Endothelial cell of umbilical vein (primary cell): ENCODE measurements around the gene TMEM139. TPM values are rescaled to one million over a fixed set of nuclear protein-coding genes. Genes with fewer than 3 reads are reported as not detected.

ENCODE experiments used
- BruUV-seq: library from RNA; stranded (reverse); fragments of 400-500 nt; replicated peaks from 2 replicates; lab custom pipeline; 2021; lab: Mats Ljungman, UMichigan
- CTCF ChIA-PET: fragments of 300-600, 350-600 bp; sonication (Branson Sonifier 250); formaldehyde crosslinking; loops from one replicate; lab custom pipeline; 2021; ENCODE audit warnings: antibody characterized with exemption, inconsistent platforms; lab: Charles Lee
- POLR2A ChIA-PET: fragments of 300-600, 350-600 bp; sonication (Branson Sonifier 250); formaldehyde crosslinking; loops from one replicate; lab custom pipeline; 2021; ENCODE audit warnings: antibody characterized with exemption, inconsistent platforms; lab: Charles Lee
- DNase-seq: peaks from one replicate; pipeline ENCODE4 v3.0.0-alpha.2; 2011; ENCODE audit warnings: low read depth, low spot score
- FAIRE-seq: peaks from 2 replicates; lab custom pipeline; 2011; peaks lifted over from hg19 to GRCh38; lab: Jason Lieb, UNC
- H2AFZ ChIP-seq: 2 replicates; pipeline ENCODE4 v1.6.0; 2012; ENCODE audit warnings: low read depth, low read length, control low read depth, inconsistent platforms
- H3K27ac ChIP-seq: 2 replicates; pipeline ENCODE4 v1.5.1; 2011; ENCODE audit warnings: low read depth, mild to moderate bottlenecking, control low read depth, low read length, moderate library complexity; ENCODE audit not compliant: insufficient read depth
- H3K27me3 ChIP-seq, 2 experiments: 2 replicates each; pipeline versions ENCODE4 v1.6.0 to v1.6.1; 2011; ENCODE audit warnings: low read length in 2 of 2, mixed read lengths in 1 of 2; ENCODE audit not compliant: control insufficient read depth in 2 of 2, insufficient read depth in 2 of 2
- H3K36me3 ChIP-seq, 2 experiments: 2 replicates in 1 of 2; 3 replicates in 1 of 2; pipeline ENCODE4 v1.5.1; 2011; ENCODE audit warnings: low read length in 2 of 2, mild to moderate bottlenecking in 1 of 2, moderate library complexity in 1 of 2; ENCODE audit not compliant: control insufficient read depth in 2 of 2, insufficient read depth in 2 of 2; ENCODE audit errors: extremely low read depth in 1 of 2
- H3K4me1 ChIP-seq: 3 replicates; pipeline ENCODE4 v1.5.1; 2011; ENCODE audit warnings: mild to moderate bottlenecking, low read length; ENCODE audit not compliant: control insufficient read depth, insufficient read depth; ENCODE audit errors: extremely low read depth
- H3K4me2 ChIP-seq: 2 replicates; pipeline ENCODE4 v1.6.1; 2011; ENCODE audit warnings: low read length, control low read depth, mixed read lengths; ENCODE audit not compliant: insufficient read depth
- H3K4me3 ChIP-seq, 3 experiments: fragments of 200-600 bp in 1 of 3; sonication (generic), shearing (Covaris generic) in 1 of 3; replicated peaks in 1 of 3; 2 replicates each; pipeline ENCODE4 v1.5.1; 2011 to 2016; ENCODE audit warnings: control low read depth in 3 of 3, low read length in 3 of 3, mild to moderate bottlenecking in 2 of 3, inconsistent platforms in 1 of 3, low read depth in 1 of 3, moderate library complexity in 1 of 3; ENCODE audit not compliant: insufficient read depth in 1 of 3
- H3K79me2 ChIP-seq: 2 replicates; pipeline ENCODE4 v1.6.0; 2012; ENCODE audit warnings: low read length, inconsistent platforms; ENCODE audit not compliant: control insufficient read depth, insufficient read depth
- H3K9ac ChIP-seq: replicated peaks from 2 replicates; pipeline ENCODE3; 2011; ENCODE audit warnings: low read length, control low read depth; ENCODE audit not compliant: insufficient read depth; ENCODE audit errors: extremely low read depth
- H3K9me1 ChIP-seq: replicated peaks from 3 replicates; pipeline ENCODE4 v1.6.0; 2011; ENCODE audit warnings: mild to moderate bottlenecking, low read length; ENCODE audit not compliant: control insufficient read depth, insufficient read depth; ENCODE audit errors: extremely low read depth
- H3K9me3 ChIP-seq: replicated peaks from 2 replicates; pipeline ENCODE4 v1.5.1; 2012; ENCODE audit warnings: low read length, inconsistent platforms; ENCODE audit not compliant: control insufficient read depth, insufficient read depth
- H4K20me1 ChIP-seq: replicated peaks from 2 replicates; pipeline ENCODE3; 2011; ENCODE audit warnings: mild to moderate bottlenecking, low read length; ENCODE audit not compliant: control insufficient read depth, insufficient read depth; ENCODE audit errors: extremely low read depth
- EZH2 ChIP-seq: IDR thresholded peaks from 2 replicates; pipeline ENCODE4 v1.6.1; 2012; ENCODE audit warnings: borderline replicate concordance, low read depth, mild to moderate bottlenecking, moderate library complexity, low read length, inconsistent platforms; ENCODE audit not compliant: severe bottlenecking
- FOS ChIP-seq: IDR thresholded peaks from 2 replicates; pipeline ENCODE4 v1.6.1; 2011; ENCODE audit warnings: mild to moderate bottlenecking, low read length, moderate library complexity, borderline replicate concordance; ENCODE audit not compliant: insufficient read depth
- GATA2 ChIP-seq: IDR thresholded peaks from 2 replicates; pipeline ENCODE4 v1.7.0; 2011; ENCODE audit warnings: low read depth, mild to moderate bottlenecking, moderate library complexity, mixed read lengths, low read length; ENCODE audit not compliant: insufficient read length, insufficient read depth
- JUN ChIP-seq: IDR thresholded peaks from 2 replicates; pipeline ENCODE4 v1.6.1; 2011; ENCODE audit warnings: borderline replicate concordance, low read depth; ENCODE audit not compliant: insufficient read length, insufficient read depth
- MYC ChIP-seq: IDR thresholded peaks from one replicate; pipeline ENCODE4 v1.6.1; 2011; ENCODE audit warnings: mild to moderate bottlenecking, low read depth, low read length
- POLR2A ChIP-seq: IDR thresholded peaks from 2 replicates; pipeline ENCODE4 v1.6.1; 2012; ENCODE audit warnings: low read depth, mild to moderate bottlenecking, control low read depth, low read length
- POLR2AphosphoS5 ChIP-seq: IDR thresholded peaks from 2 replicates; pipeline ENCODE4 v1.6.1; 2012; ENCODE audit warnings: low read depth, mild to moderate bottlenecking, control low read depth, low read length, moderate library complexity; ENCODE audit not compliant: insufficient read depth
- dilution Hi-C: fragments of 300-500 bp; cut with MboI; formaldehyde crosslinking; loops from one replicate; pipeline ENCODE4 v1.15.0; 2019; ENCODE audit warnings: low sequenced_read_pairs; ENCODE audit not compliant: extremely low pct_ligation_motif_present
- intact Hi-C: fragments of 100-400 bp; cut with micrococcal nuclease; formaldehyde crosslinking; loops from one replicate; pipeline ENCODE4 v1.10.0; 2022
- polyA plus RNA-seq, 4 experiments: library from polyadenylated mRNA; depleted of rRNA in 3 of 4; stranded (reverse) in 3 of 4; unstranded in 1 of 4; fragments of >200 nt; gene quantifications; 2 replicates each; pipeline versions ENCODE4 v1.2.1 to v1.2.3, GENCODE V29; 2011 to 2012; ENCODE audit warnings: missing spikeins in 1 of 4
- total RNA-seq: library from RNA; stranded (reverse); gene quantifications from 2 replicates; pipeline ENCODE4 v1.2.3, GENCODE V29; 2021
- TF ChIP-seq, protein P1 (sequence below), 2 donors: IDR thresholded peaks; 1 replicate in 1 of 2; 2 replicates in 1 of 2; pipeline ENCODE4 v1.5.1; 2011; ENCODE audit warnings: low read length in 2 of 2, mild to moderate bottlenecking in 2 of 2, moderate library complexity in 2 of 2, control low read depth in 1 of 2, inconsistent platforms in 1 of 2, low read depth in 1 of 2; ENCODE audit not compliant: insufficient read depth in 1 of 2; ENCODE audit errors: extremely low read depth in 1 of 2
- TF ChIP-seq, protein P2 (sequence below): IDR thresholded peaks from 2 replicates; pipeline ENCODE4 v1.6.1; 2011; ENCODE audit not compliant: insufficient read depth, insufficient read length

TMEM139 gene
- total and polyA plus RNA-seq, 2 donors (not counting 3 experiments of a cell fraction or from before 2014, with no cell fraction given), result 0.37 TPM; not detected in 1

DNA sequence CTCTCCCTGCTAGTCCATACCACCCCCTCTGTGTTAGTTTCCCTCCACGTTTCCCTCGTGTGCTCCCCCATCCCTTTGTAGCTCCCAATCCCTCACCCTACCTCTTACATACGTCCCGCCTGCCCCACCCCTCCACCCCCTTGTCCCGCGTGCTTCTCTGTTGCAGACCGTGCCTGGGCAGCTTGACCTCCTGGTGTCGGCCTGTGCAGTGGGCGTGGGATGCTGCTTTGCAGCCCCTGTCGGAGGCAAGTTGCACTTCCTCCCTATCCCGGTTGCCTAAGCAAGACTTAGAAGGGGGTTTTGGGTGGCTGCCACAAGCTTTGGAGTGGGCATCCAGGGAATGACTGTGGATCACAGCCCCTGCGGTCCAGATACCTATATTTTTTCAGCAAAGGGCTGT is 38.9 kb downstream of the TMEM139 start:
- no peak overlapping the region for H3K9ac ChIP-seq
- dilution Hi-C loops, result no loop called here
- no peak overlapping the region for H3K4me3 ChIP-seq
- no peak overlapping the region for H3K27ac ChIP-seq
- H3K9me1 ChIP-seq, result no peaks in the 10 kb centered on the region
- H3K9me3 ChIP-seq, result no peaks in the 10 kb centered on the region
- no TSS peak for BruUV-seq
- H3K79me2 ChIP-seq, result no peaks in the 10 kb centered on the region
- no peak for TF ChIP-seq POLR2AphosphoS5
- TF ChIP-seq GATA2, result no peak
- TF ChIP-seq, protein P1, sequence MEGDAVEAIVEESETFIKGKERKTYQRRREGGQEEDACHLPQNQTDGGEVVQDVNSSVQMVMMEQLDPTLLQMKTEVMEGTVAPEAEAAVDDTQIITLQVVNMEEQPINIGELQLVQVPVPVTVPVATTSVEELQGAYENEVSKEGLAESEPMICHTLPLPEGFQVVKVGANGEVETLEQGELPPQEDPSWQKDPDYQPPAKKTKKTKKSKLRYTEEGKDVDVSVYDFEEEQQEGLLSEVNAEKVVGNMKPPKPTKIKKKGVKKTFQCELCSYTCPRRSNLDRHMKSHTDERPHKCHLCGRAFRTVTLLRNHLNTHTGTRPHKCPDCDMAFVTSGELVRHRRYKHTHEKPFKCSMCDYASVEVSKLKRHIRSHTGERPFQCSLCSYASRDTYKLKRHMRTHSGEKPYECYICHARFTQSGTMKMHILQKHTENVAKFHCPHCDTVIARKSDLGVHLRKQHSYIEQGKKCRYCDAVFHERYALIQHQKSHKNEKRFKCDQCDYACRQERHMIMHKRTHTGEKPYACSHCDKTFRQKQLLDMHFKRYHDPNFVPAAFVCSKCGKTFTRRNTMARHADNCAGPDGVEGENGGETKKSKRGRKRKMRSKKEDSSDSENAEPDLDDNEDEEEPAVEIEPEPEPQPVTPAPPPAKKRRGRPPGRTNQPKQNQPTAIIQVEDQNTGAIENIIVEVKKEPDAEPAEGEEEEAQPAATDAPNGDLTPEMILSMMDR (IDR thresholded peaks at IDR 0.05; ENCODE audit: extremely low read depth in 1 of 2, insufficient read depth in 1 of 2, low read depth in 1 of 2, low read length in 2 of 2), result no peak
- TF ChIP-seq EZH2, result no peak
- no peak for TF ChIP-seq JUN
- no peak for TF ChIP-seq POLR2A
- no peak for TF ChIP-seq MYC
- no peak for TF ChIP-seq FOS
- TF ChIP-seq, protein P2, sequence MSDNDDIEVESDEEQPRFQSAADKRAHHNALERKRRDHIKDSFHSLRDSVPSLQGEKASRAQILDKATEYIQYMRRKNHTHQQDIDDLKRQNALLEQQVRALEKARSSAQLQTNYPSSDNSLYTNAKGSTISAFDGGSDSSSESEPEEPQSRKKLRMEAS, result no peak
- H3K4me1 ChIP-seq, result no peaks in the 10 kb centered on the region
- no peak overlapping the region for H3K4me2 ChIP-seq
- ChIA-PET CTCF (interaction anchor here (1.2 to 1.5 kb wide), 2 partner anchors 22 to 83 kb away, joined by 3 to 6 read pairs; no protein-coding TSS in a partner anchor), POLR2A (no interaction called here)
- no peaks in the 10 kb centered on the region for H3K36me3 ChIP-seq
- intact Hi-C loops, result no loop called here
- no peak overlapping the region for H2AFZ ChIP-seq
- FAIRE-seq (no peak), DNase-seq (no peak)
- H4K20me1 ChIP-seq, result no peaks in the 10 kb centered on the region
- H3K27me3 ChIP-seq, result no peaks in the 10 kb centered on the region
